ENCODE results near the gene CFDP1. TPM values are rescaled to one million over a fixed set of nuclear protein-coding genes. Genes with fewer than 3 reads are reported as not detected.

CFDP1 gene
- total RNA-seq, 1 experiment from 2014 or later: 44.7 TPM

GRCh38 chr16:75329943-75330342 is 103.4 kb downstream of the CFDP1 start:
- Mint-ChIP-seq H3K27ac (ENCODE audit: low read depth, unreplicated experiment) (no peak overlapping the region), H3K9me3 (ENCODE audit: unreplicated experiment) (no peaks in the 10 kb centered on the region), H3K36me3 (ENCODE audit: insufficient read depth, unreplicated experiment) (peaks cover 17% of the 10 kb centered on the region), H3K4me1 (ENCODE audit: insufficient read depth, unreplicated experiment) (peaks cover 7% of the 10 kb centered on the region), H3K27me3 (ENCODE audit: insufficient read depth, unreplicated experiment) (no peaks in the 10 kb centered on the region), H3K4me3 (ENCODE audit: unreplicated experiment) (no peak overlapping the region)
- TF ChIP-seq CTCF (IDR thresholded peaks at IDR 0.05; ENCODE audit: unreplicated experiment): no peak
- intact Hi-C loops (cut with micrococcal nuclease): no loop called here
- no peak for DNase-seq (ENCODE audit: unreplicated experiment)
- CTCF ChIA-PET: interaction anchor here (1.0 kb wide), 1 partner anchor 25 kb away, joined by 3 read pairs; no protein-coding TSS in a partner anchor
- POLR2A ChIA-PET: interaction anchor here (1.4 to 1.6 kb wide), 2 partner anchors 13 to 25 kb away, joined by 4 to 5 read pairs; no protein-coding TSS in a partner anchor
- no TSS peak for BruUV-seq (replicated peaks)

DNA sequence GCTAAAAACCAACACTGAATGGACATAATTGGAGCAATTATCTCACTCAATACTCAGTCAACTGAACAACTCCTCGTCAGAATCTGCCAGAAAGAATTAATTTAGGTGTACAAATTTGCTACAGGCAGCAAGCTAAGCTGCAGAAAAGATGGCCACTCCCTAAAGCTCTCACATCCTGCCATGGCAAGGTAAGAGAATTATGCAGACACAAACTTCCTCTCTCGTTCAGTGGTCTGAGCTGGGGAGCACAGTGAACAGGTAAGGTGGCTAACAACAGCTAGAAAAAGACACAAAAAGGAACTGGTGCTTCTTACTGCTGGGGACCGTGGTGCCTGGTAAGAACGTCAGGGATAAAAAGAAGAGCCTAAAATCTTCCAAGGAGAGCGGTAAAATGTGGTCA is 107.0 kb downstream of the CFDP1 start:
- H3K27me3 Mint-ChIP-seq (ENCODE audit: insufficient read depth, unreplicated experiment): no peaks in the 10 kb centered on the region
- no peaks in the 10 kb centered on the region for H3K9me3 Mint-ChIP-seq (ENCODE audit: unreplicated experiment)
- intact Hi-C loops (cut with micrococcal nuclease): no loop called here
- no peak overlapping the region for H3K4me3 Mint-ChIP-seq (ENCODE audit: unreplicated experiment)
- TF ChIP-seq CTCF (IDR thresholded peaks at IDR 0.05; ENCODE audit: unreplicated experiment): no peak
- CTCF ChIA-PET: interaction anchor here (0.6 to 1.0 kb wide), 3 partner anchors 15 to 92 kb away, joined by 3 to 4 read pairs (median 4); no protein-coding TSS in a partner anchor
- peaks cover 16% of the 10 kb centered on the region for H3K4me1 Mint-ChIP-seq (ENCODE audit: insufficient read depth, unreplicated experiment)
- peaks cover 9% of the 10 kb centered on the region for H3K36me3 Mint-ChIP-seq (ENCODE audit: insufficient read depth, unreplicated experiment)
- BruUV-seq (replicated peaks): no TSS peak
- POLR2A ChIA-PET: interaction anchor here (0.6 to 1.6 kb wide), 4 partner anchors 10 to 22 kb away, joined by 3 to 6 read pairs (median 5); no protein-coding TSS in a partner anchor
- peak overlapping the region; percentile 47 for H3K27ac Mint-ChIP-seq (ENCODE audit: low read depth, unreplicated experiment)
- no peak for DNase-seq (ENCODE audit: unreplicated experiment)

GRCh38 chr16:75323933-75324332 is 109.4 kb downstream of the CFDP1 start:
- peaks cover 28% of the 10 kb centered on the region for H3K4me1 Mint-ChIP-seq (ENCODE audit: insufficient read depth, unreplicated experiment)
- no peaks in the 10 kb centered on the region for H3K27me3 Mint-ChIP-seq (ENCODE audit: insufficient read depth, unreplicated experiment)
- H3K9me3 Mint-ChIP-seq (ENCODE audit: unreplicated experiment): no peaks in the 10 kb centered on the region
- no TSS peak for BruUV-seq (replicated peaks)
- no peak overlapping the region for H3K4me3 Mint-ChIP-seq (ENCODE audit: unreplicated experiment)
- CTCF ChIA-PET: interaction anchor here (0.8 to 2.2 kb wide), 3 partner anchors 12 to 90 kb away, joined by 3 to 8 read pairs (median 3); no protein-coding TSS in a partner anchor
- POLR2A ChIA-PET: interaction anchor here (0.8 to 2.0 kb wide), 3 partner anchors 12 to 18 kb away, joined by 3 to 32 read pairs (median 4); no protein-coding TSS in a partner anchor
- no peak for TF ChIP-seq CTCF (IDR thresholded peaks at IDR 0.05; ENCODE audit: unreplicated experiment)
- no peak for DNase-seq (ENCODE audit: unreplicated experiment)
- intact Hi-C loops (cut with micrococcal nuclease): no loop called here
- H3K36me3 Mint-ChIP-seq (ENCODE audit: insufficient read depth, unreplicated experiment): peaks cover 4% of the 10 kb centered on the region
- H3K27ac Mint-ChIP-seq (ENCODE audit: low read depth, unreplicated experiment): peak overlapping the region; percentile 43

- TF ChIP-seq CTCF (IDR thresholded peaks at IDR 0.05; ENCODE audit: unreplicated experiment): no peak
- POLR2A ChIA-PET: interaction anchor here (0.6 to 2.0 kb wide), 6 partner anchors 11 to 55 kb away, joined by 3 to 32 read pairs (median 4); no protein-coding TSS in a partner anchor
- BruUV-seq (replicated peaks): no TSS peak
- Mint-ChIP-seq H3K4me1 (ENCODE audit: insufficient read depth, unreplicated experiment) (peaks cover 28% of the 10 kb centered on the region), H3K27me3 (ENCODE audit: insufficient read depth, unreplicated experiment) (no peaks in the 10 kb centered on the region), H3K27ac (ENCODE audit: low read depth, unreplicated experiment) (no peak overlapping the region), H3K36me3 (ENCODE audit: insufficient read depth, unreplicated experiment) (peaks cover 4% of the 10 kb centered on the region), H3K4me3 (ENCODE audit: unreplicated experiment) (no peak overlapping the region), H3K9me3 (ENCODE audit: unreplicated experiment) (no peaks in the 10 kb centered on the region)
- peak; percentile 66 for DNase-seq (ENCODE audit: unreplicated experiment)
- CTCF ChIA-PET: interaction anchor here (0.8 to 1.1 kb wide), 3 partner anchors 17 to 61 kb away, joined by 3 to 4 read pairs (median 3); no protein-coding TSS in a partner anchor
- intact Hi-C loops (cut with micrococcal nuclease): no loop called here
These were observed 110.1 kb downstream of the CFDP1 start for GRCh38 chr16:75323198-75323597.

Measured in MCF 10A (cell line).